GM12878 (cell line): ENCODE results near the gene MCMBP. TPM values are rescaled to one million over a fixed set of nuclear protein-coding genes. Genes with fewer than 3 reads are reported as not detected.

Source experiments
- FOS ChIP-seq: IDR thresholded peaks from 3 replicates; pipeline ENCODE4 v1.6.1; 2011; ENCODE audit warnings: borderline replicate concordance; ENCODE audit not compliant: insufficient read length; ENCODE audit errors: extremely low read depth
- HDAC2 ChIP-seq: fragments of 200-600 bp; sonication (generic); IDR thresholded peaks from 2 replicates; pipeline ENCODE4 v1.6.1; 2017
- JUNB ChIP-seq: IDR thresholded peaks from 2 replicates; pipeline ENCODE4 v1.6.1; 2016; ENCODE audit warnings: antibody characterized with exemption, mild to moderate bottlenecking
- MTA3 ChIP-seq: IDR thresholded peaks from 2 replicates; pipeline ENCODE4 v1.6.1; 2012; ENCODE audit warnings: low read length, inconsistent platforms, borderline replicate concordance
- POLR2AphosphoS5 ChIP-seq: IDR thresholded peaks from 2 replicates; pipeline ENCODE4 v1.6.1; 2011; ENCODE audit warnings: mild to moderate bottlenecking, low read length, inconsistent platforms
- POU2F2 ChIP-seq: IDR thresholded peaks from 3 replicates; pipeline ENCODE4 v1.6.1; 2011; ENCODE audit warnings: low read depth, mild to moderate bottlenecking, low read length, borderline replicate concordance
- RUNX3 ChIP-seq: IDR thresholded peaks from 2 replicates; pipeline ENCODE4 v1.6.1; 2012; ENCODE audit warnings: low read length, inconsistent platforms
- SP1 ChIP-seq: IDR thresholded peaks from one replicate; pipeline ENCODE4 v1.6.1; 2011; ENCODE audit warnings: low read depth, low read length
- SRF ChIP-seq, 2 experiments: IDR thresholded peaks; 2 replicates each; pipeline ENCODE4 v1.6.1; 2011; ENCODE audit warnings: low read depth in 2 of 2, low read length in 2 of 2, mild to moderate bottlenecking in 1 of 2, moderate library complexity in 1 of 2
- ZNF24 ChIP-seq: fragments of 450-650 bp; IDR thresholded peaks from 2 replicates; pipeline ENCODE4 v1.6.1; 2017; ENCODE audit warnings: antibody characterized with exemption, mild to moderate bottlenecking
- ZNF274 ChIP-seq: IDR thresholded peaks from one replicate; pipeline ENCODE4 v1.8.0; 2011; ENCODE audit not compliant: insufficient read length, insufficient read depth
- polyA plus RNA-seq, 11 experiments: library from polyadenylated mRNA; depleted of rRNA in 4 of 11; unstranded in 6 of 11; stranded (reverse) in 5 of 11; fragments of >200 nt; fragmentation: Nextera tagmentation in 4 of 11; fragmentation: Illumina TruSeq in 1 of 11; extraction: Ambion mirVana in 4 of 11; extraction: Trizol in 1 of 11; gene quantifications; 1 replicate in 1 of 11; 2 replicates in 10 of 11; pipeline versions ENCODE4 v1.2.1 to v1.2.3, GENCODE V29; 2011 to 2016; ENCODE audit warnings: inconsistent platforms in 2 of 11, missing spikeins in 2 of 11, low read depth in 1 of 11
- total RNA-seq, 4 experiments: library from RNA; depleted of rRNA in 3 of 4; stranded (reverse); fragments of >200 nt in 3 of 4; fragmentation: Illumina TruSeq in 1 of 4; extraction: Trizol in 1 of 4; gene quantifications; 2 replicates each; pipeline versions ENCODE4 v1.2.1 to v1.2.3, GENCODE V29; 2013 to 2021
- TF ChIP-seq, protein P1 (sequence below): fragments of 450-650 bp; IDR thresholded peaks from 2 replicates; pipeline ENCODE4 v1.6.1; 2018; ENCODE audit warnings: mild to moderate bottlenecking, low read depth, moderate library complexity; ENCODE audit not compliant: partially characterized antibody
- TF ChIP-seq, protein P2 (sequence below): IDR thresholded peaks from 2 replicates; pipeline ENCODE4 v1.6.1; 2012; ENCODE audit warnings: mild to moderate bottlenecking, low read depth, low read length
- TF ChIP-seq, protein P3 (sequence below): fragments of 450-650 bp; IDR thresholded peaks from 2 replicates; pipeline ENCODE4 v1.6.1; 2016; ENCODE audit warnings: mild to moderate bottlenecking
- TF ChIP-seq, protein P4 (sequence below): IDR thresholded peaks from 2 replicates; pipeline ENCODE4 v1.6.1; 2011; ENCODE audit warnings: borderline replicate concordance, low read depth, mild to moderate bottlenecking, moderate library complexity, mixed read lengths, low read length; ENCODE audit not compliant: insufficient read depth; ENCODE audit errors: extremely low read length
- TF ChIP-seq, protein P5 (sequence below): fragments of 450-650 bp; IDR thresholded peaks from 2 replicates; pipeline ENCODE4 v1.6.1; 2017; ENCODE audit warnings: mild to moderate bottlenecking, moderate library complexity

The MCMBP gene
- total and polyA plus RNA-seq, 10 of the 15 experiments (the other 5 are each of a cell fraction or from before 2014, with no cell fraction given): 7.6 to 93.1 (median 75.7) TPM

DNA sequence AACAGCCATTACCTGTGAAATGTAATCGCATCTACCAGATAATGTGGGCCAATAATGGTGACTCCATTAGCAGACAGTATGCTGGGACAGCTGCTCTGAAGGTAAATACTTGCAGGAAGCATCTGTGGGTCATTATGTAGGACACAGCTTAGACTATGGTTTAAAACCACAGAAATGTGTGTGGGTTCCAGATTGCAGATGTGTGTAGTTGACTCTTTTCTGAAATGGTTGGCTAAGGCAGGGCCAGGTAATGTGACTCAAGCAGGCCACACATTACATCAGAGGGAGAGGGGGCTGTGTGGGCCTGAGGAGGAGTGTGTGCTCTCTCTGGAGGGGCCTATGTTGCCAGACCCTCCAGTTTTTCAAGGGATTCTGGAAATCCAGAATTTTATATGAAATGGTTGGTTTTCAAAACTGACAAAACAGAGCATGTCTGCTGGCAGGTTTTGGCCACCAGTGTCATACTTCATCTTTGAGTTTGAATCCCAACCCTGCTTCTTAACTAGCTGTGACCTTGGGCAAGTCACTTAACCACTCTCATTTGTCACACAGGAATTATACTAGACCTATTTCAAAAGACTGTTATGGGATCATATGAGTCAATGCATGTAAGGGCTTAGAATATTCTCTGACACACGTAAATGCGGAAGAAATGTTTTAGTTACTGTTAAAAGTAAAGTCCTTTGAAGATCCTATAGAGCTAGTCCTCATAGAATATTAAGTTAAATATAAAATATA, 64.5 kb downstream of the MCMBP start (continued):
- TF ChIP-seq, protein P1, sequence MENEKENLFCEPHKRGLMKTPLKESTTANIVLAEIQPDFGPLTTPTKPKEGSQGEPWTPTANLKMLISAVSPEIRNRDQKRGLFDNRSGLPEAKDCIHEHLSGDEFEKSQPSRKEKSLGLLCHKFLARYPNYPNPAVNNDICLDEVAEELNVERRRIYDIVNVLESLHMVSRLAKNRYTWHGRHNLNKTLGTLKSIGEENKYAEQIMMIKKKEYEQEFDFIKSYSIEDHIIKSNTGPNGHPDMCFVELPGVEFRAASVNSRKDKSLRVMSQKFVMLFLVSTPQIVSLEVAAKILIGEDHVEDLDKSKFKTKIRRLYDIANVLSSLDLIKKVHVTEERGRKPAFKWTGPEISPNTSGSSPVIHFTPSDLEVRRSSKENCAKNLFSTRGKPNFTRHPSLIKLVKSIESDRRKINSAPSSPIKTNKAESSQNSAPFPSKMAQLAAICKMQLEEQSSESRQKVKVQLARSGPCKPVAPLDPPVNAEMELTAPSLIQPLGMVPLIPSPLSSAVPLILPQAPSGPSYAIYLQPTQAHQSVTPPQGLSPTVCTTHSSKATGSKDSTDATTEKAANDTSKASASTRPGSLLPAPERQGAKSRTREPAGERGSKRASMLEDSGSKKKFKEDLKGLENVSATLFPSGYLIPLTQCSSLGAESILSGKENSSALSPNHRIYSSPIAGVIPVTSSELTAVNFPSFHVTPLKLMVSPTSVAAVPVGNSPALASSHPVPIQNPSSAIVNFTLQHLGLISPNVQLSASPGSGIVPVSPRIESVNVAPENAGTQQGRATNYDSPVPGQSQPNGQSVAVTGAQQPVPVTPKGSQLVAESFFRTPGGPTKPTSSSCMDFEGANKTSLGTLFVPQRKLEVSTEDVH: no peak
- TF ChIP-seq RUNX3: peak; percentile 84
- TF ChIP-seq, protein P2, sequence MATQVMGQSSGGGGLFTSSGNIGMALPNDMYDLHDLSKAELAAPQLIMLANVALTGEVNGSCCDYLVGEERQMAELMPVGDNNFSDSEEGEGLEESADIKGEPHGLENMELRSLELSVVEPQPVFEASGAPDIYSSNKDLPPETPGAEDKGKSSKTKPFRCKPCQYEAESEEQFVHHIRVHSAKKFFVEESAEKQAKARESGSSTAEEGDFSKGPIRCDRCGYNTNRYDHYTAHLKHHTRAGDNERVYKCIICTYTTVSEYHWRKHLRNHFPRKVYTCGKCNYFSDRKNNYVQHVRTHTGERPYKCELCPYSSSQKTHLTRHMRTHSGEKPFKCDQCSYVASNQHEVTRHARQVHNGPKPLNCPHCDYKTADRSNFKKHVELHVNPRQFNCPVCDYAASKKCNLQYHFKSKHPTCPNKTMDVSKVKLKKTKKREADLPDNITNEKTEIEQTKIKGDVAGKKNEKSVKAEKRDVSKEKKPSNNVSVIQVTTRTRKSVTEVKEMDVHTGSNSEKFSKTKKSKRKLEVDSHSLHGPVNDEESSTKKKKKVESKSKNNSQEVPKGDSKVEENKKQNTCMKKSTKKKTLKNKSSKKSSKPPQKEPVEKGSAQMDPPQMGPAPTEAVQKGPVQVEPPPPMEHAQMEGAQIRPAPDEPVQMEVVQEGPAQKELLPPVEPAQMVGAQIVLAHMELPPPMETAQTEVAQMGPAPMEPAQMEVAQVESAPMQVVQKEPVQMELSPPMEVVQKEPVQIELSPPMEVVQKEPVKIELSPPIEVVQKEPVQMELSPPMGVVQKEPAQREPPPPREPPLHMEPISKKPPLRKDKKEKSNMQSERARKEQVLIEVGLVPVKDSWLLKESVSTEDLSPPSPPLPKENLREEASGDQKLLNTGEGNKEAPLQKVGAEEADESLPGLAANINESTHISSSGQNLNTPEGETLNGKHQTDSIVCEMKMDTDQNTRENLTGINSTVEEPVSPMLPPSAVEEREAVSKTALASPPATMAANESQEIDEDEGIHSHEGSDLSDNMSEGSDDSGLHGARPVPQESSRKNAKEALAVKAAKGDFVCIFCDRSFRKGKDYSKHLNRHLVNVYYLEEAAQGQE: no peak
- TF ChIP-seq FOS: no peak
- TF ChIP-seq, protein P3, sequence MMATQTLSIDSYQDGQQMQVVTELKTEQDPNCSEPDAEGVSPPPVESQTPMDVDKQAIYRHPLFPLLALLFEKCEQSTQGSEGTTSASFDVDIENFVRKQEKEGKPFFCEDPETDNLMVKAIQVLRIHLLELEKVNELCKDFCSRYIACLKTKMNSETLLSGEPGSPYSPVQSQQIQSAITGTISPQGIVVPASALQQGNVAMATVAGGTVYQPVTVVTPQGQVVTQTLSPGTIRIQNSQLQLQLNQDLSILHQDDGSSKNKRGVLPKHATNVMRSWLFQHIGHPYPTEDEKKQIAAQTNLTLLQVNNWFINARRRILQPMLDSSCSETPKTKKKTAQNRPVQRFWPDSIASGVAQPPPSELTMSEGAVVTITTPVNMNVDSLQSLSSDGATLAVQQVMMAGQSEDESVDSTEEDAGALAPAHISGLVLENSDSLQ: no peak
- TF ChIP-seq HDAC2: no peak
- TF ChIP-seq, protein P4, sequence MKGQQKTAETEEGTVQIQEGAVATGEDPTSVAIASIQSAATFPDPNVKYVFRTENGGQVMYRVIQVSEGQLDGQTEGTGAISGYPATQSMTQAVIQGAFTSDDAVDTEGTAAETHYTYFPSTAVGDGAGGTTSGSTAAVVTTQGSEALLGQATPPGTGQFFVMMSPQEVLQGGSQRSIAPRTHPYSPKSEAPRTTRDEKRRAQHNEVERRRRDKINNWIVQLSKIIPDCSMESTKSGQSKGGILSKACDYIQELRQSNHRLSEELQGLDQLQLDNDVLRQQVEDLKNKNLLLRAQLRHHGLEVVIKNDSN: no peak
- no peak for TF ChIP-seq SP1
- TF ChIP-seq MTA3: no peak
- TF ChIP-seq POLR2AphosphoS5: no peak
- no peak for TF ChIP-seq JUNB
- TF ChIP-seq ZNF24: no peak
- no peak for TF ChIP-seq ZNF274
- TF ChIP-seq, protein P5, sequence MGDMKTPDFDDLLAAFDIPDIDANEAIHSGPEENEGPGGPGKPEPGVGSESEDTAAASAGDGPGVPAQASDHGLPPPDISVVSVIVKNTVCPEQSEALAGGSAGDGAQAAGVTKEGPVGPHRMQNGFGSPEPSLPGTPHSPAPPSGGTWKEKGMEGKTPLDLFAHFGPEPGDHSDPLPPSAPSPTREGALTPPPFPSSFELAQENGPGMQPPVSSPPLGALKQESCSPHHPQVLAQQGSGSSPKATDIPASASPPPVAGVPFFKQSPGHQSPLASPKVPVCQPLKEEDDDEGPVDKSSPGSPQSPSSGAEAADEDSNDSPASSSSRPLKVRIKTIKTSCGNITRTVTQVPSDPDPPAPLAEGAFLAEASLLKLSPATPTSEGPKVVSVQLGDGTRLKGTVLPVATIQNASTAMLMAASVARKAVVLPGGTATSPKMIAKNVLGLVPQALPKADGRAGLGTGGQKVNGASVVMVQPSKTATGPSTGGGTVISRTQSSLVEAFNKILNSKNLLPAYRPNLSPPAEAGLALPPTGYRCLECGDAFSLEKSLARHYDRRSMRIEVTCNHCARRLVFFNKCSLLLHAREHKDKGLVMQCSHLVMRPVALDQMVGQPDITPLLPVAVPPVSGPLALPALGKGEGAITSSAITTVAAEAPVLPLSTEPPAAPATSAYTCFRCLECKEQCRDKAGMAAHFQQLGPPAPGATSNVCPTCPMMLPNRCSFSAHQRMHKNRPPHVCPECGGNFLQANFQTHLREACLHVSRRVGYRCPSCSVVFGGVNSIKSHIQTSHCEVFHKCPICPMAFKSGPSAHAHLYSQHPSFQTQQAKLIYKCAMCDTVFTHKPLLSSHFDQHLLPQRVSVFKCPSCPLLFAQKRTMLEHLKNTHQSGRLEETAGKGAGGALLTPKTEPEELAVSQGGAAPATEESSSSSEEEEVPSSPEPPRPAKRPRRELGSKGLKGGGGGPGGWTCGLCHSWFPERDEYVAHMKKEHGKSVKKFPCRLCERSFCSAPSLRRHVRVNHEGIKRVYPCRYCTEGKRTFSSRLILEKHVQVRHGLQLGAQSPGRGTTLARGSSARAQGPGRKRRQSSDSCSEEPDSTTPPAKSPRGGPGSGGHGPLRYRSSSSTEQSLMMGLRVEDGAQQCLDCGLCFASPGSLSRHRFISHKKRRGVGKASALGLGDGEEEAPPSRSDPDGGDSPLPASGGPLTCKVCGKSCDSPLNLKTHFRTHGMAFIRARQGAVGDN: peak; percentile 25; the same call in 1 of the 2 replicates
- TF ChIP-seq POU2F2: peak; percentile 31; the same call in 1 of the 3 replicates
- TF ChIP-seq SRF (IDR thresholded peaks at IDR 0.05; ENCODE audit: low read depth in 2 of 2, low read length in 2 of 2): no peak
